Measurements from ENCODE around the gene VAV2.
A peak's percentile ranks its signal among the peaks of the same experiment; 100 is the strongest.
"Not testable (repeated sequence)": the region's sequence is repeated elsewhere in the genome, so short reads cannot be mapped to it uniquely, and the experiment has no call there.

Gene VAV2

GRCh38 chr9:133996531-133997520 is 4.7 kb upstream of the VAV2 start:
- no peak for DNase-seq

- no peak for DNase-seq
Measured at GRCh38 chr9:133995012-133995896, 3.1 kb upstream of the VAV2 start.

- DNase-seq: peak; percentile 36
Measured at GRCh38 chr9:133994353-133995011, 2.4 kb upstream of the VAV2 start.

- DNase-seq: no peak
Measured at GRCh38 chr9:133993635-133994253, 1.6 kb upstream of the VAV2 start.

GRCh38 chr9:133992780-133993634 is 883 bp upstream of the VAV2 start:
- DNase-seq: peak; percentile 53

- no peak for DNase-seq
Measured at GRCh38 chr9:133991214-133991921, 756 bp downstream of the VAV2 start.

- no peak for DNase-seq
Measured at GRCh38 chr9:133990366-133991213, 1.5 kb downstream of the VAV2 start.

- no peak for DNase-seq
Measured at GRCh38 chr9:133989625-133990365, 2.3 kb downstream of the VAV2 start.

GRCh38 chr9:133988771-133989170 is 3.4 kb downstream of the VAV2 start:
- not testable (repeated sequence) for DNase-seq

GRCh38 chr9:133987946-133988665 is 4.0 kb downstream of the VAV2 start:
- DNase-seq: no peak

- no peak for DNase-seq
Measured at GRCh38 chr9:133987446-133987788, 4.7 kb downstream of the VAV2 start.

GRCh38 chr9:133986774-133987445 is 5.2 kb downstream of the VAV2 start:
- no peak for DNase-seq

GRCh38 chr9:133986061-133986460 is 6.1 kb downstream of the VAV2 start:
- DNase-seq: no peak

- DNase-seq: no peak
Measured at GRCh38 chr9:133982971-133983720, 9.0 kb downstream of the VAV2 start.

GRCh38 chr9:133981958-133982681 is 10.0 kb downstream of the VAV2 start:
- no peak for DNase-seq

- no peak for DNase-seq
Measured at GRCh38 chr9:133981589-133981957, 10.6 kb downstream of the VAV2 start.
